Mesothelial cell of epicardium (in vitro differentiated cells): ENCODE measurements around the gene ZMYND10. TPM values are rescaled to one million over a fixed set of nuclear protein-coding genes. Genes with fewer than 3 reads are reported as not detected.
A peak's percentile ranks its signal among the peaks of the same experiment; 100 is the strongest.

Source experiments
- DNase-seq, 2 experiments: peaks; one replicate each; pipeline ENCODE4 v3.0.0; 2021; ENCODE audit warnings: low spot score in 2 of 2; ENCODE audit not compliant: unreplicated experiment in 2 of 2
- H3K27ac Mint-ChIP-seq: 2 replicates; pipeline ENCODE4 v1.8.0; 2021; ENCODE audit warnings: mixed read lengths
- H3K27me3 Mint-ChIP-seq: 2 replicates; pipeline ENCODE4 v1.8.0; 2021; ENCODE audit warnings: low read depth, mixed read lengths
- H3K36me3 Mint-ChIP-seq: 2 replicates; pipeline ENCODE4 v1.8.0; 2021; ENCODE audit warnings: mixed read lengths
- H3K4me1 Mint-ChIP-seq: 2 replicates; pipeline ENCODE4 v1.8.0; 2021; ENCODE audit warnings: mixed read lengths
- H3K4me3 Mint-ChIP-seq: 2 replicates; pipeline ENCODE4 v1.8.0; 2021; ENCODE audit warnings: mild to moderate bottlenecking, moderate library complexity, mixed read lengths
- H3K9me3 Mint-ChIP-seq: 2 replicates; pipeline ENCODE4 v1.8.0; 2021; ENCODE audit warnings: mixed read lengths
- CTCF ChIP-seq: fragments of 200-600 bp; sonication (generic); IDR thresholded peaks from one replicate; pipeline ENCODE4 v1.5.0; 2021; ENCODE audit warnings: antibody characterized with exemption; ENCODE audit not compliant: unreplicated experiment
- total RNA-seq: library from RNA; stranded (reverse); gene quantifications from 3 replicates; pipeline ENCODE4 v1.2.1, GENCODE V29; 2021

The ZMYND10 gene
- total RNA-seq, result 0.54 to 1.00 TPM (median 0.83 TPM) in 3 replicates

GRCh38 chr3:50345586-50346234 lies at the start of gene ZMYND10:
TSS of gene ZMYND10 (minus strand) at chr3:50345732. CDS start at chr3:50345579, 153 bp downstream.
- H3K27ac Mint-ChIP-seq, result no peak within 1 kb of the TSS
- no peaks in the 10 kb centered on the region for H3K9me3 Mint-ChIP-seq
- H3K4me1 Mint-ChIP-seq, result peaks cover 19% of the 10 kb centered on the region
- no peak for TF ChIP-seq CTCF
- DNase-seq, result peak in 1 of 2 experiments; percentile 68
- no peaks in the 10 kb centered on the region for H3K36me3 Mint-ChIP-seq
- H3K4me3 Mint-ChIP-seq, result peak within 1 kb of the TSS; percentile 59
- H3K27me3 Mint-ChIP-seq, result peaks cover 50% of the 10 kb centered on the region

- Mint-ChIP-seq H3K27me3 (no peaks in the 10 kb centered on the region), H3K36me3 (no peaks in the 10 kb centered on the region), H3K9me3 (no peaks in the 10 kb centered on the region), H3K4me1 (no peaks in the 10 kb centered on the region), H3K4me3 (no peak overlapping the region), H3K27ac (no peak overlapping the region)
- DNase-seq, result no peak
- no peak for TF ChIP-seq CTCF
Measured at GRCh38 chr3:50393061-50393460, 47.5 kb upstream of the ZMYND10 start.

- no peak overlapping the region for H3K27ac Mint-ChIP-seq
- DNase-seq, result no peak
- no peak for TF ChIP-seq CTCF
- H3K36me3 Mint-ChIP-seq, result no peaks in the 10 kb centered on the region
- no peaks in the 10 kb centered on the region for H3K27me3 Mint-ChIP-seq
- H3K9me3 Mint-ChIP-seq, result no peaks in the 10 kb centered on the region
- H3K4me3 Mint-ChIP-seq, result no peak overlapping the region
- H3K4me1 Mint-ChIP-seq, result no peaks in the 10 kb centered on the region
Measured at GRCh38 chr3:50392101-50392715, 46.7 kb upstream of the ZMYND10 start.

- Mint-ChIP-seq H3K27me3 (no peaks in the 10 kb centered on the region), H3K9me3 (no peaks in the 10 kb centered on the region), H3K4me3 (no peak overlapping the region), H3K4me1 (no peaks in the 10 kb centered on the region), H3K27ac (no peak overlapping the region), H3K36me3 (no peaks in the 10 kb centered on the region)
- TF ChIP-seq CTCF, result no peak
- no peak for DNase-seq
Measured at GRCh38 chr3:50390508-50391224, 45.1 kb upstream of the ZMYND10 start.

- Mint-ChIP-seq H3K36me3 (no peaks in the 10 kb centered on the region), H3K4me1 (no peaks in the 10 kb centered on the region), H3K27ac (no peak overlapping the region), H3K9me3 (no peaks in the 10 kb centered on the region), H3K27me3 (peaks cover 1% of the 10 kb centered on the region), H3K4me3 (no peak overlapping the region)
- no peak for DNase-seq
- TF ChIP-seq CTCF, result no peak
Measured at GRCh38 chr3:50389414-50389767, 43.9 kb upstream of the ZMYND10 start.
